Measurements from ENCODE around the gene SNIP1. TPM values are rescaled to one million over a fixed set of nuclear protein-coding genes. Genes with fewer than 3 reads are reported as not detected.

Gene SNIP1
- total and polyA plus RNA-seq, 2 of the 8 experiments (the other 6 are each of a cell fraction or from before 2014, with no cell fraction given): 3.7 to 15.7 TPM

DNA sequence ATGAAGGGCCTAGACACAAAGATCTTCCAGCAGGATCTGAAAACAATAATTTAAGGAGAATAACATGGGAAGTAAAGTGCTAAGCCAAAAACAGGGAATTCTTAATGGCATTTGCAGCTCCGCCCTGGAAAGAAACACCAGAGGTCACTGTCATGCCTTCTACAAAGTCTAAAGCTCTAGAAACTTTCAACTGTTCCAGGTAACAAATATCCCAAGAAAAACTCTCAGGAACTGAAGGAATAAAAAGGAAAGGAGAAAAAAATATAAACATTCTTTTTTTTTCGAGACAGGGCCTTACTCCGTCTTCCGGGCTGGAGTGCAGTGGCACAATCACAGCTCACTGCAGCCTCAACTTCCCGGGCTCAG is 66.5 kb downstream of the SNIP1 start (continued):
- TF ChIP-seq, protein P1, sequence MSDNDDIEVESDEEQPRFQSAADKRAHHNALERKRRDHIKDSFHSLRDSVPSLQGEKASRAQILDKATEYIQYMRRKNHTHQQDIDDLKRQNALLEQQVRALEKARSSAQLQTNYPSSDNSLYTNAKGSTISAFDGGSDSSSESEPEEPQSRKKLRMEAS (IDR thresholded peaks at IDR 0.05): no peak
- TF ChIP-seq KDM5A (IDR thresholded peaks at IDR 0.05; ENCODE audit: low read length) (no peak), RNF2 (IDR thresholded peaks at IDR 0.05; ENCODE audit: borderline replicate concordance, low read depth, low read length, missing control alignments, poor library complexity, severe bottlenecking) (no peak), TEAD4 (IDR thresholded peaks at IDR 0.05; ENCODE audit: low read depth, low read length) (no peak), JUND (IDR thresholded peaks at IDR 0.05; ENCODE audit: low read length) (no peak), GABPA (IDR thresholded peaks at IDR 0.05; ENCODE audit: borderline replicate concordance, insufficient read depth, low read length) (no peak), RFX5 (IDR thresholded peaks at IDR 0.05; ENCODE audit: borderline replicate concordance, low read depth, low read length) (no peak)
